ENCODE data around the gene RAB3A. TPM values are rescaled to one million over a fixed set of nuclear protein-coding genes. Genes with fewer than 3 reads are reported as not detected.

Gene RAB3A
- total RNA-seq, 1 experiment from 2014 or later, result 10.6 TPM

DNA sequence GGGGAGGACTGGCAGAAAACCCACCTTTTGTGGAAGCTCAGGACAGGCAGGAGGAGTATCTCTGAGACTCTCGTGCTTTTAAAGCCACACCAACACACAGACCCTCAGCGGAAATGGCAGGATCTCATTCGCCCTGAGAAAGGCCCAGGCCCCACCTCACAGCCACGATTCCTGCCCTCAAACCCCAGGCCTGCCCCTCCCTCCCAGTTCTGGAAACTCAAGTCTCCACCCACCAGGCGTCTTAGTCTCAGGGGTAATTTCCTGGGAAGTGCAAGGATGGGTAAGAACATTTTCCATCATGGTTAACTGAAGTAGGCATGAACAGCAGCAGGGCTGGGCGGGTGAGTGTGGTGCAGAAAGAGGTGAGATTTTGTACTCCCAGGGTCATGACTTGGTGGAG lies 30.4 kb upstream of the RAB3A start (continued):
- no peak for TF ChIP-seq ZNF274 (IDR thresholded peaks at IDR 0.05; ENCODE audit: low read depth, low read length)
- no peak for TF ChIP-seq ZFX (IDR thresholded peaks at IDR 0.05)
- TF ChIP-seq SP1 (IDR thresholded peaks at IDR 0.05; ENCODE audit: low read depth), result no peak
- TF ChIP-seq, protein P1, sequence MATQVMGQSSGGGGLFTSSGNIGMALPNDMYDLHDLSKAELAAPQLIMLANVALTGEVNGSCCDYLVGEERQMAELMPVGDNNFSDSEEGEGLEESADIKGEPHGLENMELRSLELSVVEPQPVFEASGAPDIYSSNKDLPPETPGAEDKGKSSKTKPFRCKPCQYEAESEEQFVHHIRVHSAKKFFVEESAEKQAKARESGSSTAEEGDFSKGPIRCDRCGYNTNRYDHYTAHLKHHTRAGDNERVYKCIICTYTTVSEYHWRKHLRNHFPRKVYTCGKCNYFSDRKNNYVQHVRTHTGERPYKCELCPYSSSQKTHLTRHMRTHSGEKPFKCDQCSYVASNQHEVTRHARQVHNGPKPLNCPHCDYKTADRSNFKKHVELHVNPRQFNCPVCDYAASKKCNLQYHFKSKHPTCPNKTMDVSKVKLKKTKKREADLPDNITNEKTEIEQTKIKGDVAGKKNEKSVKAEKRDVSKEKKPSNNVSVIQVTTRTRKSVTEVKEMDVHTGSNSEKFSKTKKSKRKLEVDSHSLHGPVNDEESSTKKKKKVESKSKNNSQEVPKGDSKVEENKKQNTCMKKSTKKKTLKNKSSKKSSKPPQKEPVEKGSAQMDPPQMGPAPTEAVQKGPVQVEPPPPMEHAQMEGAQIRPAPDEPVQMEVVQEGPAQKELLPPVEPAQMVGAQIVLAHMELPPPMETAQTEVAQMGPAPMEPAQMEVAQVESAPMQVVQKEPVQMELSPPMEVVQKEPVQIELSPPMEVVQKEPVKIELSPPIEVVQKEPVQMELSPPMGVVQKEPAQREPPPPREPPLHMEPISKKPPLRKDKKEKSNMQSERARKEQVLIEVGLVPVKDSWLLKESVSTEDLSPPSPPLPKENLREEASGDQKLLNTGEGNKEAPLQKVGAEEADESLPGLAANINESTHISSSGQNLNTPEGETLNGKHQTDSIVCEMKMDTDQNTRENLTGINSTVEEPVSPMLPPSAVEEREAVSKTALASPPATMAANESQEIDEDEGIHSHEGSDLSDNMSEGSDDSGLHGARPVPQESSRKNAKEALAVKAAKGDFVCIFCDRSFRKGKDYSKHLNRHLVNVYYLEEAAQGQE (IDR thresholded peaks at IDR 0.05; ENCODE audit: low read depth), result no peak
- TF ChIP-seq JUND (IDR thresholded peaks at IDR 0.05), result no peak

DNA sequence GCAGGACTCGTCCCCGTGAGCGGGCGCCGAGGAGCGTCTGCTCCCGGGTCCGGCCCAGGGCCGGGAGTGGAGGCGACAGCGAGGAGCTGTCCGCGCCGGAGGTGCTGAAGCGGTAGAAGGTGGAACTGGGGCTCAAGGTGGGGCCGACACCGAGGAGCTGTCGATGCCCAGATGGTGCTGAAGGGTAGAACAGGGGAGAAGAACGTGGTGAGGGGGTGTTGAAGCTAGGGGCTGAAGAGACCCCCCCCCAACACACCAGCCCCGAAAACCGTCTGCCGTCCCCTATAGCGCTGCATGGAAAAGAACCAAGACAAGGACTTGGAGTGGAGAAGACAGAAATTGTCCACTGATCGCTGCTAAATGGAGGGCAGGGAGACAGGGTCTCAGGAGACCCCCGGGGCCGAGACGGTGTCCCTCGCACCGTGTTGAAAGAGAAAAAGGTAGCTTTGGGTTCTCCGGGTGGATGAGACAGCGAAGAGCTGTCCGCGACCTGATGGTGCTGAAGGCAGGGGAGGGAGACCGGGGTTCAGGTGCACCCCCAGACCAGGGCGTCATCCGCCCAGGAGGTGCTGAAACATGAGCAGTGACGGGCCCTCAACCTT lies 29.5 kb upstream of the RAB3A start:
- Histone ChIP-seq H2AFZ (ENCODE audit: low read depth, low read length, poor library complexity, severe bottlenecking) (no peak overlapping the region), H3K27ac (ENCODE audit: low read depth, low read length) (no peak overlapping the region), H3K4me3 (replicated peaks in 1 of 2; ENCODE audit: low read depth in 1 of 2, low read length in 2 of 2) (no peak overlapping the region), H3K79me2 (ENCODE audit: insufficient read depth, low read length) (no peaks in the 10 kb centered on the region), H3K9ac (ENCODE audit: low read length) (no peak overlapping the region), H4K20me1 (ENCODE audit: insufficient read depth) (no peaks in the 10 kb centered on the region), H3K27me3 (ENCODE audit: insufficient read depth, low read length) (peaks cover 5% of the 10 kb centered on the region; the same call in 1 of the 2 replicates), H3K9me2 (ENCODE audit: insufficient read depth) (no peaks in the 10 kb centered on the region), H3K4me2 (ENCODE audit: low read length) (no peak overlapping the region), H3K4me1 (ENCODE audit: control insufficient read depth in 1 of 2, insufficient read depth in 2 of 2, low read length in 2 of 2) (peaks cover 2 to 16% of the 10 kb centered on the region in 2 experiments; a peak in 2 of 4 replicates), H3K36me3 (ENCODE audit: control insufficient read depth in 1 of 2, insufficient read depth in 2 of 2, low read length in 2 of 2) (no peaks in the 10 kb centered on the region), H3K9me3 (ENCODE audit: control insufficient read depth in 1 of 2, insufficient read depth in 1 of 2, low read depth in 1 of 2, low read length in 2 of 2) (no peaks in the 10 kb centered on the region)
- POLR2A ChIA-PET, result interaction anchor here (0.8 kb wide), 1 partner anchor 41 kb away, joined by 3 read pairs; the partner anchor contains the start of gene MPV17L2
- RAD21 ChIA-PET (ENCODE audit: low non-redundant PET in 1 of 2, low total read pairs in 2 of 2, uncharacterized antibody in 2 of 2, unreplicated experiment in 2 of 2), result no interaction called here
- DNase-seq (ENCODE audit: low read depth, low spot score) (no peak), ATAC-seq (peak; percentile 54; the same call in 1 of the 2 replicates)
- CTCF ChIA-PET, result no interaction called here
- no TSS peak for BruUV-seq (replicated peaks)
- intact Hi-C loops (cut with micrococcal nuclease), result no loop called here
- TF ChIP-seq, protein P1 (IDR thresholded peaks at IDR 0.05; ENCODE audit: low read depth), result peak; percentile 81
- TF ChIP-seq, protein P2, sequence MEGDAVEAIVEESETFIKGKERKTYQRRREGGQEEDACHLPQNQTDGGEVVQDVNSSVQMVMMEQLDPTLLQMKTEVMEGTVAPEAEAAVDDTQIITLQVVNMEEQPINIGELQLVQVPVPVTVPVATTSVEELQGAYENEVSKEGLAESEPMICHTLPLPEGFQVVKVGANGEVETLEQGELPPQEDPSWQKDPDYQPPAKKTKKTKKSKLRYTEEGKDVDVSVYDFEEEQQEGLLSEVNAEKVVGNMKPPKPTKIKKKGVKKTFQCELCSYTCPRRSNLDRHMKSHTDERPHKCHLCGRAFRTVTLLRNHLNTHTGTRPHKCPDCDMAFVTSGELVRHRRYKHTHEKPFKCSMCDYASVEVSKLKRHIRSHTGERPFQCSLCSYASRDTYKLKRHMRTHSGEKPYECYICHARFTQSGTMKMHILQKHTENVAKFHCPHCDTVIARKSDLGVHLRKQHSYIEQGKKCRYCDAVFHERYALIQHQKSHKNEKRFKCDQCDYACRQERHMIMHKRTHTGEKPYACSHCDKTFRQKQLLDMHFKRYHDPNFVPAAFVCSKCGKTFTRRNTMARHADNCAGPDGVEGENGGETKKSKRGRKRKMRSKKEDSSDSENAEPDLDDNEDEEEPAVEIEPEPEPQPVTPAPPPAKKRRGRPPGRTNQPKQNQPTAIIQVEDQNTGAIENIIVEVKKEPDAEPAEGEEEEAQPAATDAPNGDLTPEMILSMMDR (IDR thresholded peaks at IDR 0.05 in 2 of 3, conservative IDR thresholded peaks at IDR 0.05 in 1 of 3; ENCODE audit: borderline replicate concordance in 1 of 3, insufficient read depth in 1 of 3, low read depth in 2 of 3, low read length in 2 of 3), result no peak
